Lower leg skin (tissue), 4 donors: Measurements from ENCODE around the gene ACOT6. TPM values are rescaled to one million over a fixed set of nuclear protein-coding genes. Genes with fewer than 3 reads are reported as not detected.
"Not testable (repeated sequence)": the region's sequence is repeated elsewhere in the genome, so short reads cannot be mapped to it uniquely, and the experiment has no call there.

Source experiments
- DNase-seq, 2 donors: peaks; one replicate each; pipeline ENCODE4 v3.0.0-alpha.2; 2019; ENCODE audit warnings: low spot score in 2 of 2
- H3K4me3 ChIP-seq: fragments of 200-600 bp; sonication (generic); 2 replicates; pipeline ENCODE4 v1.5.1; 2017; ENCODE audit warnings: mild to moderate bottlenecking, low read depth; ENCODE audit not compliant: poor library complexity, severe bottlenecking
- POLR2A ChIP-seq, 2 donors: fragments of 450-650 bp; IDR thresholded peaks; one replicate each; pipeline ENCODE4 v1.6.1; 2016 to 2017; ENCODE audit warnings: antibody characterized with exemption in 2 of 2, mild to moderate bottlenecking in 1 of 2, moderate library complexity in 1 of 2
- WGBS, 2 donors: methylation state at CpG; one replicate each; pipeline ENCODE4 v1.1.5; 2018; 5-methylcytosine and 5-hydroxymethylcytosine counted together
- intact Hi-C: fragments of 100-400 bp; cut with DNase I; formaldehyde crosslinking; loops from one replicate; pipeline ENCODE4 v1.15.0; 2023; ENCODE audit warnings: low total_unique reads
- total RNA-seq, 4 donors: library from RNA; depleted of rRNA; stranded (reverse); fragments of >200 nt; gene quantifications; one replicate each; pipeline ENCODE4 v1.1.0, GENCODE V29; 2016
- TF ChIP-seq, protein P1 (sequence below), 3 donors: fragments of 450-650 bp; IDR thresholded peaks; one replicate each; pipeline ENCODE4 v1.5.1; 2016; ENCODE audit warnings: antibody characterized with exemption in 3 of 3, mild to moderate bottlenecking in 3 of 3, moderate library complexity in 2 of 3

ACOT6 gene
- total RNA-seq, 4 donors from 2014 or later: 0.45 TPM; not detected in 3

DNA sequence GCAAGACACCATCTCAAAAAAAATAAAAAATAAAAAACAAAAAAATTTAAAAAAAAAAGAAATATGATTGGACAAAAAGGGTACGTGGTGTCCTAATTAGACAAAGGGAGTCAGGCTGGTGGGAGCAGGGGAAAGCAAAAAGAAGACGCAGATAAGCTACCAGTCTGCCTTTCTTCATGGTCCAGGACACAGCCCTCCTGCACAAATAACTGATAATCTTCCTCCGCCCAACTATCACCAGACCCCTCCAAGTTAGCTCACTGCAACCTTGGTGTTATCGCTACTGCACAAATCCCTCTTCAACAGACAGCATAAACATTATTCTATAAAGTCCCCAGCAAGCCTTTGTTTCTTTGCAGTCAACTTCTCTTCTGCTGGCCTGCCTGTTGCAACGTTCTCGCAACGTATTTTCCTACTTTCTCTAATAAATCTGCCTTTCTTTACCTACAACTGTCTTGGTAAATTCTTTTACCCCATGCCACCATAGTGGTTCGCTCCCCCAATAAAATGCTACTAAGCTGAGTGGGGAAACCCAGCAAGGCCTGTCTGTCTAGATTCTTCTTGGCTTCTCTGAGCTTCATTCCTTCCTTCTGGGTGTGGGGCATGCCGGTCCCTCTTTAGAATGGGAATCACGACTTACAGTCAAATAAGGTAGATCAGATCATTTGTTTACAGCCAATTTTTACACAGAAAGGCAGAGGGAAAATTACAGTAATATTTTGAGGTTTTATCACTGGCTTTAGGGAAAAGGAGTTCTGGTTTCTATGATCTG lies 17.9 kb downstream of the ACOT6 start:
- DNase-seq: peak in 1 of 2 donors; percentile 21
- TF ChIP-seq POLR2A (IDR thresholded peaks at IDR 0.05): no peak
- TF ChIP-seq, protein P1, sequence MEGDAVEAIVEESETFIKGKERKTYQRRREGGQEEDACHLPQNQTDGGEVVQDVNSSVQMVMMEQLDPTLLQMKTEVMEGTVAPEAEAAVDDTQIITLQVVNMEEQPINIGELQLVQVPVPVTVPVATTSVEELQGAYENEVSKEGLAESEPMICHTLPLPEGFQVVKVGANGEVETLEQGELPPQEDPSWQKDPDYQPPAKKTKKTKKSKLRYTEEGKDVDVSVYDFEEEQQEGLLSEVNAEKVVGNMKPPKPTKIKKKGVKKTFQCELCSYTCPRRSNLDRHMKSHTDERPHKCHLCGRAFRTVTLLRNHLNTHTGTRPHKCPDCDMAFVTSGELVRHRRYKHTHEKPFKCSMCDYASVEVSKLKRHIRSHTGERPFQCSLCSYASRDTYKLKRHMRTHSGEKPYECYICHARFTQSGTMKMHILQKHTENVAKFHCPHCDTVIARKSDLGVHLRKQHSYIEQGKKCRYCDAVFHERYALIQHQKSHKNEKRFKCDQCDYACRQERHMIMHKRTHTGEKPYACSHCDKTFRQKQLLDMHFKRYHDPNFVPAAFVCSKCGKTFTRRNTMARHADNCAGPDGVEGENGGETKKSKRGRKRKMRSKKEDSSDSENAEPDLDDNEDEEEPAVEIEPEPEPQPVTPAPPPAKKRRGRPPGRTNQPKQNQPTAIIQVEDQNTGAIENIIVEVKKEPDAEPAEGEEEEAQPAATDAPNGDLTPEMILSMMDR (IDR thresholded peaks at IDR 0.05): no peak
- intact Hi-C loops: loop anchor here (10.0 kb wide), 1 partner anchor 125 kb away; no protein-coding TSS in a partner anchor
- 79 to 85% methylated on average over 10 of the region's 10 CpGs for WGBS, 2 donors
- H3K4me3 ChIP-seq: no peak overlapping the region

DNA sequence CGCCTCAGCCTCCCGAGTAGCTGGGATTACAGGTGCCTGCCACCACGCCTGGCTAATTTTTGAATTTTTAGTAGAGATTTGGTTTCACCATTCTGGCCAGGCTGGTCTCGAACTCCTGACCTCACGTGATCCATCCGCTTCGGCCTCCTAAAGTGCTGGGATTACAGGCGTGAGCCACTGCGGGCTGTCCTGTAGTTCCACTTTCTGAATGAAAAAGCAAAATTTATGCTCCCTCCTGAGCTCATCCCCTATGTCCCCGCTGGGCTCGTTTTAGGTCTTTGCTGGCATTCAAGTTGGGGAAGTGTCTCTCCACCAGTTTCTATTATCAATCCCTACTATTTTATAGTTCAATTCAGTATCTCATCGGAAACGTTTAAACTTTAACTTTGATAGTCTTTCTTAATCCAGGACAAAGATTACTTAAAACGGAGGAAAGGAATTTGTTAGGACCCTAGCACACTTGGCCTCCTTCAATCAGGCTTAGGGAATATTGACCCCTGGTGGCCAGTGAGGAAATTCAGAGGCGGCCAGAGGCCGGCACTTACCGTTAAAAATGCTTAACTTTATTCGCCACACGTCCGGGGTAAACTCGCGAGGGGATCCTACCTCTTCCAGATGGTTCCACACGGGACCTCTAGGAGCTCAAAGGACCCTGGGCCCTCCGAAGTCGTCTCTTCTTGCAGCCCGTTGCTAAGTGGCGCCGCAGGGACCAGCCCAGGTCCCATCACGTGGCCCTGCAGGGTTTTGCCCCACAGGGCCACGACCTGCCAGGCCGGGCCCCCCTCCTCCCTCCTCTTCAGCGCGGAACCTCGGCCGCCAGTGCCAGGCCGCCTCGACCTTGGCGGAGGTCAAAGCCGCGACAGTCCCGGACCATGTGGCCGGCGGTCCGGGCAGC lies 21.0 kb downstream of the ACOT6 start:
- DNase-seq: peak; percentile 47 to 90
- intact Hi-C loops: loop anchor here (10.0 kb wide), 1 partner anchor 129 kb away; no protein-coding TSS in a partner anchor
- TF ChIP-seq POLR2A (IDR thresholded peaks at IDR 0.05): no peak
- TF ChIP-seq, protein P1 (IDR thresholded peaks at IDR 0.05): peak in 1 of 3 donors; percentile 94
- WGBS, 2 donors: 14 to 18% methylated on average over 37 to 44 of the region's 44 CpGs
- peak overlapping the region; percentile 23 for H3K4me3 ChIP-seq

DNA sequence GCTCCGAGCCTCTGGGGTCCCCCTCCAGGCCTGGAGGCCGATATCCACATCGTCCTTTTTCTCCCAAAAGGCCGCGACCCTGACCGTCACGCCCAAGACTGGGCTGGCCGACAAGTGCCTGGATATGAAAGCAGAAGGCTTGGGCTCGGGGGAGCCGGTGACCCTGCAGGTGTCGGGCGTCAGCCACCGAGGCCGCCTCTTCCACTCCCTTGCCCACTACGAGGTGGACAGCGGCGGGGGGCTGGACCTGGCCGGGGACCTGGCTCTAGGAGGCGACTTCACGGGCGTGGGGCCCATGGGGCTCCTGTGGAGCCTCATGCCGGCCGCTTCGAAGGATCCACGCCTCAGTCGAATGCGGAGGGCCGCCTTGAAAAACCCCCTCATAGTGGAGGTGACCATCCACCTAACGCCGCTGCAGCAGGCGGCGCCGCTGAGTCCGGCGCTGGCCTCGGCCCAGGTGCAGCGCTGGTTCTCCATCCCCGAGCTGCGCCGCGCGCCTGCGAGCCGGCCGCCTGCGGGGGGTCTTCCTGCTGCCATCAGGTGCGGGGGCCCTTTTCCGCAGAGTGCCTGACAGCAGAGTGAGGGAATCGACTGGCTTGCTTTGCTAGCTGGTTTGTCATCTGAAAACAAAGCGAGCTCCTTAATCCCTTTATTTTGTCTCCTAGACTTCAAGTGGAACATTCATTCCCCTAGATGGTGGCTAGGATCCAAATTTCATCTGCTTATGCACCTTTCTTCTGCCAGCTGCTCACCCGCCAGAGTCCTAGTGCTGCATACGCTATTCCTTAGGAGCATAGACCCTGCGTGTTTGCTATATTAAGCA lies 21.9 kb downstream of the ACOT6 start:
- 12 to 16% methylated on average over 28 to 41 of the region's 53 CpGs for WGBS, 2 donors
- peak in 1 of 2 donors; percentile 87 for DNase-seq
- intact Hi-C loops: loop anchor here (10.0 kb wide), 1 partner anchor 129 kb away; no protein-coding TSS in a partner anchor
- TF ChIP-seq, protein P1 (IDR thresholded peaks at IDR 0.05): no peak
- TF ChIP-seq POLR2A (IDR thresholded peaks at IDR 0.05): no peak
- peak overlapping the region; percentile 23 for H3K4me3 ChIP-seq

DNA sequence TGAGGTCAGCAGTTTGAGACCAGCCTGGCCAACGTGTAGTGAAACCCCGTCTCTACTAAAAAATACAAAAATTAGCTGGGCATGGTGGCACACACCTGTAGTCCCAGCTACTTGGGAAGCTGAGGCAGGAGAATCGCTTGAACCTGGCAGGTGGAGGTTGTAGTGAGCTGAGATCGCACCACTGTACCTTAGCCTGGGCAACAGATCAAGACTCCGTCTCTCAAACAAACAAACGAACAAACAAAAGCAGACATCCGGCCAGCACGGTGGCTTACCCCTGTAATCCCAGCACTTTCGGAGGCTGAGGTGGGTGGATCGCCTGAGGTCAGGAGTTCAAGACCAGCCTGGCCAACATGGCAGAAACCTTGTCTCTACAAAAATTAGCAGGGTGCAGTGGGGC lies 24.0 kb downstream of the ACOT6 start:
- not testable (repeated sequence) for H3K4me3 ChIP-seq, DNase-seq
- 83% methylated on average over 10 of the region's 10 CpGs for WGBS, 2 donors
- intact Hi-C loops: loop anchor here (10.0 kb wide), 1 partner anchor 132 kb away; no protein-coding TSS in a partner anchor

DNA sequence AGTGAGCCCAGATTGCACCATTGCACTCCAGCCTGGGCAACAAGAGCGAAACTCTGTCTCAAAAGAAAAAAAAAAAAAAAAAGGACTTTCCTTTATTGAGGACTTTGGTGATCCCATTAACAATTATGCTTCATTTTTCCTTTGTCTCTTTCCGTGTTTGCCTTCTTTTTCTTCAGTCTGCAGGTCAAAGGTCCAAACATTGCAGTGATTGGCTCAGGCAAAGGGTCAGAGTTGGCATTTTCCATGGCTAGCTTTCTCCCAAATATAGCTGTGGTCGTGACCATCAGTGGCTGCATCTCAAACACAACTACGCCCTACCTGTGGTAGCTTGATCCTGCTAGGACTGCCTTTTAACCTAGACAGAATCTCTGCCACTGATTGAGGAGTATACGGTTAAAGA lies 25.5 kb downstream of the ACOT6 start:
- H3K4me3 ChIP-seq: no peak overlapping the region
- DNase-seq: no peak
- intact Hi-C loops: loop anchor here (10.0 kb wide), 1 partner anchor 133 kb away; no protein-coding TSS in a partner anchor
- 83% methylated on average over 5 of the region's 5 CpGs for WGBS, 2 donors
- TF ChIP-seq POLR2A (IDR thresholded peaks at IDR 0.05): no peak
- TF ChIP-seq, protein P1 (IDR thresholded peaks at IDR 0.05): no peak
